A549 (cell line): ENCODE data around the gene TULP1. TPM values are rescaled to one million over a fixed set of nuclear protein-coding genes. Genes with fewer than 3 reads are reported as not detected.

Source experiments
- ATAC-seq, 2 experiments: fragments of 200-7000 bp in 1 of 2; fragments of >200 bp in 1 of 2; cut with Nextera tagmentation in 1 of 2; cut with Tn5 transposase in 1 of 2; 3 replicates each; pipeline versions ENCODE4 v1.8.0 to v1.9.1; 2018 to 2020; ENCODE audit warnings: mild to moderate bottlenecking in 1 of 2, moderate library complexity in 1 of 2
- CTCF ChIA-PET: fragments of 300-600 bp; sonication (Branson Sonifier 250); formaldehyde crosslinking; extraction: SDS; loops from one replicate; lab custom pipeline; 2021; ENCODE audit warnings: antibody characterized with exemption, inconsistent platforms; lab: Yijun Ruan, JAX
- POLR2A ChIA-PET: fragments of 350-600 bp; formaldehyde crosslinking; extraction: SDS; loops from one replicate; lab custom pipeline; 2021; ENCODE audit warnings: antibody characterized with exemption, inconsistent platforms; lab: Yijun Ruan, JAX
- DNase-seq, 2 experiments: peaks; one replicate each; pipeline versions ENCODE4 v3.0.0 to v3.0.0-alpha.2; 2011 to 2016; ENCODE audit warnings: low read depth in 1 of 2, low spot score in 1 of 2
- FAIRE-seq: peaks from 2 replicates; lab custom pipeline; 2011; peaks lifted over from hg19 to GRCh38; lab: Jason Lieb, UNC
- H3K27ac ChIP-seq, 2 experiments: fragments of >200 bp; sonication (Bioruptor Twin); formaldehyde crosslinking; 3 replicates each; pipeline ENCODE4 v1.5.1; 2016 to 2017
- H3K4me1 ChIP-seq: fragments of >200 bp; sonication (Bioruptor Twin); formaldehyde crosslinking; 3 replicates; pipeline ENCODE4 v1.6.1; 2016
- H3K4me2 ChIP-seq: fragments of >200 bp; sonication (Bioruptor Twin); formaldehyde crosslinking; 3 replicates; pipeline ENCODE4 v1.6.1; 2016
- H3K4me3 ChIP-seq: fragments of >200 bp; sonication (Bioruptor Twin); formaldehyde crosslinking; 3 replicates; pipeline ENCODE4 v1.5.1; 2016
- H3K9me3 ChIP-seq: fragments of >200 bp; sonication (Bioruptor Twin); formaldehyde crosslinking; 3 replicates; pipeline ENCODE4 v1.6.1; 2016
- BCL3 ChIP-seq: fragments of >200 bp; sonication (Bioruptor Twin); formaldehyde crosslinking; IDR thresholded peaks from 3 replicates; pipeline ENCODE4 v1.6.1; 2016
- CBX8 ChIP-seq: fragments of 200-600 bp; sonication (generic); IDR thresholded peaks from 2 replicates; pipeline ENCODE4 v1.6.1; 2016
- EHF ChIP-seq: fragments of 250-450 bp; sonication (Bioruptor Pico); IDR thresholded peaks from 2 replicates; pipeline ENCODE4 v1.5.0; 2020; ENCODE audit warnings: mild to moderate bottlenecking
- EHMT2 ChIP-seq: fragments of 200-600 bp; sonication (generic); IDR thresholded peaks from 2 replicates; pipeline ENCODE4 v1.6.1; 2016; ENCODE audit warnings: antibody characterized with exemption, low read depth, mild to moderate bottlenecking, moderate library complexity
- ELK1 ChIP-seq: fragments of 150-350 bp; IDR thresholded peaks from 2 replicates; pipeline ENCODE4 v1.6.1; 2014; ENCODE audit warnings: low read depth, mild to moderate bottlenecking, low read length
- FOSL2 ChIP-seq, 2 experiments: fragments of 450-650 bp in 1 of 2; fragments of >200 bp in 1 of 2; sonication (Bioruptor Twin) in 1 of 2; formaldehyde crosslinking; IDR thresholded peaks; 2 replicates each; pipeline versions ENCODE4 v1.5.0 to v1.6.1; 2016 to 2020; ENCODE audit warnings: mild to moderate bottlenecking in 1 of 2, moderate library complexity in 1 of 2
- GATA3 ChIP-seq: IDR thresholded peaks from 2 replicates; pipeline ENCODE4 v1.6.1; 2012; ENCODE audit warnings: borderline replicate concordance
- HES2 ChIP-seq: fragments of >200 bp; sonication (Bioruptor Twin); formaldehyde crosslinking; IDR thresholded peaks from 2 replicates; pipeline ENCODE4 v1.6.1; 2016
- HEYL ChIP-seq: fragments of 250-450 bp; sonication (Bioruptor Pico); IDR thresholded peaks from 2 replicates; pipeline ENCODE4 v1.8.0; 2021; ENCODE audit warnings: mild to moderate bottlenecking, moderate library complexity
- HMGXB4 ChIP-seq: fragments of 250-450 bp; sonication (Bioruptor Pico); IDR thresholded peaks from 2 replicates; pipeline ENCODE4 v1.5.0; 2021; ENCODE audit warnings: mild to moderate bottlenecking, moderate library complexity, borderline replicate concordance
- HOXA7 ChIP-seq: fragments of 250-450 bp; sonication (Bioruptor Pico); IDR thresholded peaks from 2 replicates; pipeline ENCODE4 v1.5.0; 2020; ENCODE audit warnings: mild to moderate bottlenecking, moderate library complexity
- HOXB5 ChIP-seq: fragments of 250-450 bp; sonication (Bioruptor Pico); IDR thresholded peaks from 2 replicates; pipeline ENCODE4 v1.5.0; 2020; ENCODE audit warnings: mild to moderate bottlenecking, moderate library complexity
- JUNB ChIP-seq: fragments of >200 bp; sonication (Bioruptor Twin); formaldehyde crosslinking; IDR thresholded peaks from 2 replicates; pipeline ENCODE4 v1.6.1; 2016
- MAFK ChIP-seq: fragments of 450-650 bp; IDR thresholded peaks from 2 replicates; pipeline ENCODE4 v1.6.1; 2014; ENCODE audit not compliant: partially characterized antibody
- NFE2L2 ChIP-seq: fragments of 150-350 bp; conservative IDR thresholded peaks from 2 replicates; pipeline ENCODE4 v1.6.1; 2014; ENCODE audit warnings: low read length
- NPAS2 ChIP-seq: fragments of 250-450 bp; sonication (Bioruptor Pico); IDR thresholded peaks from 2 replicates; pipeline ENCODE4 v1.8.0; 2022; ENCODE audit warnings: mild to moderate bottlenecking, moderate library complexity, borderline replicate concordance
- NR3C1 ChIP-seq: fragments of >200 bp; sonication (Bioruptor Twin); formaldehyde crosslinking; IDR thresholded peaks from 3 replicates; pipeline ENCODE4 v1.6.1; 2017
- POLR2A ChIP-seq: IDR thresholded peaks from 2 replicates; pipeline ENCODE4 v1.6.1; 2012; ENCODE audit warnings: mild to moderate bottlenecking, low read length
- POLR2AphosphoS2 ChIP-seq: conservative IDR thresholded peaks from 2 replicates; pipeline ENCODE4 v1.6.1; 2012; ENCODE audit warnings: low read length, improper control_type of control experiment, inconsistent platforms
- RARB ChIP-seq: fragments of 250-450 bp; sonication (Bioruptor Pico); IDR thresholded peaks from 2 replicates; pipeline ENCODE4 v1.8.0; 2021; ENCODE audit warnings: mild to moderate bottlenecking, moderate library complexity
- RCOR1 ChIP-seq: fragments of 150-350 bp; IDR thresholded peaks from 2 replicates; pipeline ENCODE4 v1.6.1; 2014; ENCODE audit warnings: antibody characterized with exemption, low read length, low read depth
- RFX5 ChIP-seq: fragments of 450-650 bp; IDR thresholded peaks from 2 replicates; pipeline ENCODE4 v1.7.1; 2014; ENCODE audit warnings: antibody characterized with exemption, mild to moderate bottlenecking, moderate library complexity
- RNF2 ChIP-seq: fragments of 200-600 bp; sonication (generic); IDR thresholded peaks from 2 replicates; pipeline ENCODE4 v1.6.1; 2016; ENCODE audit warnings: low read depth, mild to moderate bottlenecking, antibody characterized with exemption, moderate library complexity, borderline replicate concordance
- USF2 ChIP-seq: fragments of 450-650 bp; IDR thresholded peaks from 2 replicates; pipeline ENCODE4 v1.6.1; 2014; ENCODE audit warnings: antibody characterized with exemption
- ZSCAN20 ChIP-seq: fragments of 250-450 bp; sonication (Bioruptor Pico); IDR thresholded peaks from 2 replicates; pipeline ENCODE4 v1.8.0; 2022; ENCODE audit warnings: mild to moderate bottlenecking, moderate library complexity
- WGBS: methylation state at CpG from one replicate; pipeline ENCODE4 v1.1.6; 2017; ENCODE audit errors: missing lambda C conversion rate; 5-methylcytosine and 5-hydroxymethylcytosine counted together
- polyA plus RNA-seq, 4 experiments: library from polyadenylated mRNA; depleted of rRNA in 3 of 4; stranded (reverse); fragments of >200 nt; fragmentation: RNase III in 1 of 4; extraction: RNeasy Plus Mini Kit Qiagen cat#74134 plus additional on column Dnase treatment in 1 of 4; gene quantifications; 2 replicates in 3 of 4; 3 replicates in 1 of 4; pipeline ENCODE4 v1.2.3, GENCODE V29; 2011 to 2017

The TULP1 gene
- polyA plus RNA-seq, 2 of the 4 experiments (the other 2 are of a cell fraction), result not detected

- TF ChIP-seq HES2, result no peak
- TF ChIP-seq ZSCAN20, result no peak
- POLR2A ChIA-PET, result no interaction called here
- 59% methylated on average over 7 of the region's 13 CpGs for WGBS
- no peak for FAIRE-seq
- Histone ChIP-seq H3K4me2 (no peak overlapping the region), H3K4me3 (no peak overlapping the region), H3K4me1 (no peaks in the 10 kb centered on the region), H3K27ac (no peak overlapping the region), H3K9me3 (no peaks in the 10 kb centered on the region)
- CTCF ChIA-PET, result interaction anchor here (0.7 kb wide), 1 partner anchor 9 kb away, joined by 3 read pairs; no protein-coding TSS in a partner anchor
- DNase-seq, result no peak
- ATAC-seq, result no peak
Measured at GRCh38 chr6:35544769-35545361, 32.2 kb upstream of the TULP1 start.

- no peak for FAIRE-seq
- Histone ChIP-seq H3K4me2 (no peak overlapping the region), H3K9me3 (no peaks in the 10 kb centered on the region), H3K4me1 (no peaks in the 10 kb centered on the region), H3K27ac (no peak overlapping the region), H3K4me3 (no peak overlapping the region)
- WGBS, result 70% methylated on average over 16 of the region's 16 CpGs
- no peak for DNase-seq
- ChIA-PET POLR2A (no interaction called here), CTCF (interaction anchor here (0.7 kb wide), 1 partner anchor 10 kb away, joined by 3 read pairs; no protein-coding TSS in a partner anchor)
- ATAC-seq, result no peak
- TF ChIP-seq POLR2A (no peak), NPAS2 (CRISPR knock-in tag) (no peak), RFX5 (no peak), RCOR1 (no peak), NFE2L2 (no peak), CBX8 (no peak), ZSCAN20 (no peak), JUNB (no peak), HOXB5 (CRISPR knock-in tag) (no peak), GATA3 (no peak), HEYL (CRISPR knock-in tag) (no peak), USF2 (no peak), EHF (no peak), POLR2AphosphoS2 (no peak)
Measured at GRCh38 chr6:35543459-35544193, 30.9 kb upstream of the TULP1 start.

- POLR2A ChIA-PET, result no interaction called here
Measured at GRCh38 chr6:35541836-35542235, 29.1 kb upstream of the TULP1 start.

More at GRCh38 chr6:35541836-35542235, 29.1 kb upstream of the TULP1 start:
- ATAC-seq (no peak), FAIRE-seq (no peak), DNase-seq (no peak)
- no peaks in the 10 kb centered on the region for H3K9me3 ChIP-seq
- no peak overlapping the region for H3K4me3 ChIP-seq
- CTCF ChIA-PET, result interaction anchor here (0.7 kb wide), 1 partner anchor 414 kb away, joined by 4 read pairs; no protein-coding TSS in a partner anchor
- no peaks in the 10 kb centered on the region for H3K4me1 ChIP-seq
- H3K4me2 ChIP-seq, result no peak overlapping the region
- no peak overlapping the region for H3K27ac ChIP-seq
- 64% methylated on average over 2 of the region's 2 CpGs for WGBS
- TF ChIP-seq POLR2AphosphoS2 (no peak), ELK1 (no peak), HOXA7 (CRISPR knock-in tag) (no peak), CBX8 (no peak), EHF (no peak), BCL3 (no peak), HMGXB4 (no peak), RNF2 (no peak), MAFK (no peak), FOSL2 (IDR thresholded peaks at IDR 0.05) (no peak), FOSL2 (CRISPR knock-in tag; IDR thresholded peaks at IDR 0.05) (no peak), NR3C1 (no peak), RARB (CRISPR knock-in tag) (no peak), NFE2L2 (no peak), EHMT2 (no peak)
